ENCODE data around the gene OR5H2.

The OR5H2 gene

GRCh38 chr3:98328933-98329332, 46.6 kb downstream of the OR5H2 start:
- intact Hi-C loops (cut with DNase I), result loop anchor here (1.0 to 10.0 kb wide), 3 partner anchors 140 to 290 kb away; no protein-coding TSS in a partner anchor
- DNase-seq, result no peak

- intact Hi-C loops (cut with DNase I), result loop anchor here (1.0 to 10.0 kb wide), 3 partner anchors 141 to 290 kb away; no protein-coding TSS in a partner anchor
- peak in 6 of 10 donors; percentile 38 to 86 (median 56) for DNase-seq
Observed at GRCh38 chr3:98329392-98330124, 47.3 kb downstream of the OR5H2 start.

GRCh38 chr3:98331329-98331728, 49.0 kb downstream of the OR5H2 start:
- intact Hi-C loops (cut with DNase I), result no loop called here
- DNase-seq, result no peak
